Panc1 (cell line): ENCODE results near the gene TSPYL1.
"Not testable (repeated sequence)": the region's sequence is repeated elsewhere in the genome, so short reads cannot be mapped to it uniquely, and the experiment has no call there.

ENCODE experiments used
- TCF7L2 ChIP-seq: IDR thresholded peaks from 2 replicates; pipeline ENCODE4 v1.6.1; 2011; ENCODE audit warnings: mild to moderate bottlenecking, low read depth, low read length, inconsistent platforms
- TF ChIP-seq, protein P1 (sequence below): fragments of 450-650 bp; IDR thresholded peaks from 2 replicates; pipeline ENCODE4 v1.5.1; 2017; ENCODE audit warnings: mild to moderate bottlenecking

DNA sequence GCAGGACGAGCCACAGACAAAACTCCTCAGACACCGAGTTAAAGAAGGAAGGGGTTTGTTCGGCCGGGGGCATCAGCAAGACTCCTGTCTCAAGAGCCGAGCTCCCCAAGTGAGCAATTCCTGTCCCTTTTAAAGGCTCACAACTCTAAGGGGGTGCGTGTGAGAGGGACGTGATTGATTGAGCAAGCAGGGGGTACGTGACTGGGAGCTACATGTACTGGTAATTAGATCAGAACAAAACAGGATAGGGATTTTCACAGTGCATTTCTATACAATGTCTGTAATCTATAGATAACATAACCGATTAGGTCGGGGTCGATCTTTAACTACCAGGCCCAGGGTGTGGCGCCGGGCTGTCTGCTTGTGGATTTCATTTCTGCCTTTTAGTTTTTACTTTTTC, 42.2 kb upstream of the TSPYL1 start:
- TF ChIP-seq, protein P1, sequence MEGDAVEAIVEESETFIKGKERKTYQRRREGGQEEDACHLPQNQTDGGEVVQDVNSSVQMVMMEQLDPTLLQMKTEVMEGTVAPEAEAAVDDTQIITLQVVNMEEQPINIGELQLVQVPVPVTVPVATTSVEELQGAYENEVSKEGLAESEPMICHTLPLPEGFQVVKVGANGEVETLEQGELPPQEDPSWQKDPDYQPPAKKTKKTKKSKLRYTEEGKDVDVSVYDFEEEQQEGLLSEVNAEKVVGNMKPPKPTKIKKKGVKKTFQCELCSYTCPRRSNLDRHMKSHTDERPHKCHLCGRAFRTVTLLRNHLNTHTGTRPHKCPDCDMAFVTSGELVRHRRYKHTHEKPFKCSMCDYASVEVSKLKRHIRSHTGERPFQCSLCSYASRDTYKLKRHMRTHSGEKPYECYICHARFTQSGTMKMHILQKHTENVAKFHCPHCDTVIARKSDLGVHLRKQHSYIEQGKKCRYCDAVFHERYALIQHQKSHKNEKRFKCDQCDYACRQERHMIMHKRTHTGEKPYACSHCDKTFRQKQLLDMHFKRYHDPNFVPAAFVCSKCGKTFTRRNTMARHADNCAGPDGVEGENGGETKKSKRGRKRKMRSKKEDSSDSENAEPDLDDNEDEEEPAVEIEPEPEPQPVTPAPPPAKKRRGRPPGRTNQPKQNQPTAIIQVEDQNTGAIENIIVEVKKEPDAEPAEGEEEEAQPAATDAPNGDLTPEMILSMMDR = not testable (repeated sequence)
- not testable (repeated sequence) for TF ChIP-seq TCF7L2
